ENCODE results near the gene FAM120A. TPM values are rescaled to one million over a fixed set of nuclear protein-coding genes. Genes with fewer than 3 reads are reported as not detected.

Gene FAM120A
- total and polyA plus RNA-seq, 9 donors: 37.9 to 130 (median 78.9) TPM

- Histone ChIP-seq H3K36me3 (no peaks in the 10 kb centered on the region), H3K4me3 (no peak overlapping the region), H3K27me3 (no peaks in the 10 kb centered on the region), H3K9me3 (no peaks in the 10 kb centered on the region), H3K4me1 (ENCODE audit: insufficient read depth) (peaks cover 4% of the 10 kb centered on the region), H3K27ac (no peak overlapping the region)
- 77 to 81% (median 80%) methylated on average over 20 of the region's 20 CpGs for WGBS, 3 donors
- peak in 3 of 5 donors; percentile 13 to 31 (median 22) for DNase-seq
- intact Hi-C loops (cut with DNase I): loop anchor here in 1 of 4 donors (10.0 kb wide), 2 partner anchors 65 to 455 kb away; no protein-coding TSS in a partner anchor
- TF ChIP-seq EP300 (IDR thresholded peaks at IDR 0.05) (no peak), POLR2A (IDR thresholded peaks at IDR 0.05) (no peak)
- TF ChIP-seq, protein P1, sequence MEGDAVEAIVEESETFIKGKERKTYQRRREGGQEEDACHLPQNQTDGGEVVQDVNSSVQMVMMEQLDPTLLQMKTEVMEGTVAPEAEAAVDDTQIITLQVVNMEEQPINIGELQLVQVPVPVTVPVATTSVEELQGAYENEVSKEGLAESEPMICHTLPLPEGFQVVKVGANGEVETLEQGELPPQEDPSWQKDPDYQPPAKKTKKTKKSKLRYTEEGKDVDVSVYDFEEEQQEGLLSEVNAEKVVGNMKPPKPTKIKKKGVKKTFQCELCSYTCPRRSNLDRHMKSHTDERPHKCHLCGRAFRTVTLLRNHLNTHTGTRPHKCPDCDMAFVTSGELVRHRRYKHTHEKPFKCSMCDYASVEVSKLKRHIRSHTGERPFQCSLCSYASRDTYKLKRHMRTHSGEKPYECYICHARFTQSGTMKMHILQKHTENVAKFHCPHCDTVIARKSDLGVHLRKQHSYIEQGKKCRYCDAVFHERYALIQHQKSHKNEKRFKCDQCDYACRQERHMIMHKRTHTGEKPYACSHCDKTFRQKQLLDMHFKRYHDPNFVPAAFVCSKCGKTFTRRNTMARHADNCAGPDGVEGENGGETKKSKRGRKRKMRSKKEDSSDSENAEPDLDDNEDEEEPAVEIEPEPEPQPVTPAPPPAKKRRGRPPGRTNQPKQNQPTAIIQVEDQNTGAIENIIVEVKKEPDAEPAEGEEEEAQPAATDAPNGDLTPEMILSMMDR (IDR thresholded peaks at IDR 0.05): no peak
These were observed 128.4 kb downstream of the FAM120A start for GRCh38 chr9:93579711-93580516.

DNA sequence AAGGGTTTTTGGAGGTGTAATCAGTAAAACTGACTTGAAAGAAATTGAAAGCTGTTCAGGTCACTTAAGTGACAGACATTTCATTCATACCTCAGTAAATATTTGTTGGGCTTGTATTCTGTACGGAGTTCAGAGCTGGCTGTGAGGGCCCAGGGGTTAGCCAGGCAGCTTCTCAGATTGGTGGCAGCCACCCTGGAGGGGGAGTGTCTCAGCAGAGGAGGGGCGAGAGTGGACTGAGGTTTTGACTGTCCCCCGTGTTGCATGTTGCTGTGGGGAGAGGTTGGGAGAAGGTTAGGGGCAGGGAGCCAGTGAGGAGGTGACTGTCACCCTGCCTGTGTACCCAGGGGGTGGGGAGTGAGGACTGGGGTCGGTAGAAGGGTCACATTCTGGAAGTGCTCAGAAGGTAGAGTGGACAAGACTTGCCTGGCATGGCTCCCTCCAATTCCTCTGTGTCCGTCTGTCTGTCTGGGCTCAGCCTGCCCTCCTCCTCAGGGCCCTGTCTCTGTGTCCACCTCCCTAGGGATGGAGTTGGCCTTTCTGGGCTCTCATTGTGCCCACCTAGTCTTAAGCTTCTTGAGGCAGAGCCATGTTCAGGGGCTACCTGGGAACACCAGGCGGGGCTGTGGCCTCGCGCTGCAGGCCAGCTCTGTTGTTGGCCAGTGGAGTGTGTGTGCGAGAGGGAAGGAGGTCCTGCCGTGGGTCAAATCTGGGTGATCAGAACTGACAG lies 129.3 kb downstream of the FAM120A start:
- H3K9me3 ChIP-seq: no peaks in the 10 kb centered on the region
- DNase-seq: peak in 2 of 5 donors; percentile 9 to 12
- intact Hi-C loops (cut with DNase I): loop anchor here in 1 of 4 donors (10.0 kb wide), 1 partner anchor 64 kb away; no protein-coding TSS in a partner anchor
- H3K27me3 ChIP-seq: no peaks in the 10 kb centered on the region
- TF ChIP-seq, protein P1 (IDR thresholded peaks at IDR 0.05): no peak
- TF ChIP-seq POLR2A (IDR thresholded peaks at IDR 0.05) (no peak), EP300 (IDR thresholded peaks at IDR 0.05) (no peak)
- WGBS, 3 donors: 69 to 75% (median 71%) methylated on average over 10 of the region's 10 CpGs
- no peak overlapping the region for H3K4me3 ChIP-seq
- H3K36me3 ChIP-seq: no peaks in the 10 kb centered on the region
- H3K4me1 ChIP-seq (ENCODE audit: insufficient read depth): peaks cover 4% of the 10 kb centered on the region
- no peak overlapping the region for H3K27ac ChIP-seq

DNA sequence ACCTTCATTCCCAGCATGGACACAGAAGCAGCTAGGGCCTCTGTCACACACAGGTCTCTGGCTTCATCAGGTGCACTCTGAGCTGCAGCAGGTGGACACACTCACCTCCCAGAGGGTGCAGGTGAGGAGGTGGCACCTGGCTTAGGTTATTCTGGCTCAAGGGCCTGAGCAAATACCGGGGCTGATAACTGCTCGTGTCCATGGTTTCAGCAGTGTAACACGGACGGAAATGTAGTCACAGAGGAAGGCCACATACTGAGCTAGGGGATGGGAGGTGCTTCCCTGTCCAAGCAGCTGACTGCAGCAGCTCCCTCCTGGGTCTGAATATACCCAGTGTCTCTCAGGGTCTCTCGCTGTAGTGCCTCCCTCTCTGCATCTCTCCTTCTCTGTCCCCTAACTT lies 130.6 kb downstream of the FAM120A start:
- TF ChIP-seq EP300 (IDR thresholded peaks at IDR 0.05): no peak
- TF ChIP-seq, protein P1 (IDR thresholded peaks at IDR 0.05): no peak
- no peak for TF ChIP-seq POLR2A (IDR thresholded peaks at IDR 0.05)
- Histone ChIP-seq H3K36me3 (no peaks in the 10 kb centered on the region), H3K4me3 (no peak overlapping the region), H3K9me3 (no peaks in the 10 kb centered on the region), H3K27me3 (no peaks in the 10 kb centered on the region), H3K4me1 (ENCODE audit: insufficient read depth) (peaks cover 6% of the 10 kb centered on the region), H3K27ac (no peak overlapping the region)
- 79 to 85% (median 84%) methylated on average over 5 of the region's 5 CpGs for WGBS, 3 donors
- intact Hi-C loops (cut with DNase I): loop anchor here in 1 of 4 donors (10.0 kb wide), 1 partner anchor 63 kb away; no protein-coding TSS in a partner anchor
- DNase-seq: peak in 1 of 5 donors; percentile 15

- Histone ChIP-seq H3K36me3 (no peaks in the 10 kb centered on the region), H3K9me3 (no peaks in the 10 kb centered on the region), H3K27ac (no peak overlapping the region), H3K4me3 (no peak overlapping the region), H3K4me1 (ENCODE audit: insufficient read depth) (peaks cover 6% of the 10 kb centered on the region), H3K27me3 (no peaks in the 10 kb centered on the region)
- TF ChIP-seq POLR2A (IDR thresholded peaks at IDR 0.05) (no peak), EP300 (IDR thresholded peaks at IDR 0.05) (no peak)
- TF ChIP-seq, protein P1 (IDR thresholded peaks at IDR 0.05): no peak
- intact Hi-C loops (cut with DNase I): loop anchor here in 1 of 4 donors (10.0 kb wide), 1 partner anchor 62 kb away; no protein-coding TSS in a partner anchor
- WGBS, 3 donors: 75 to 81% (median 75%) methylated on average over 3 of the region's 3 CpGs
- no peak for DNase-seq
These were observed 131.1 kb downstream of the FAM120A start for GRCh38 chr9:93582550-93582949.
